IPS-18a (cell line): ENCODE data around the gene ENOX1.

Experiments used
- H3K27ac ChIP-seq: one replicate; pipeline ENCODE4 v1.5.1; 2013; ENCODE audit warnings: low read length
- H3K27me3 ChIP-seq: one replicate; pipeline ENCODE4 v1.6.1; 2013; ENCODE audit warnings: mild to moderate bottlenecking, low read length; ENCODE audit not compliant: control insufficient read depth, insufficient read depth
- H3K36me3 ChIP-seq: one replicate; pipeline ENCODE4 v1.6.1; 2013; ENCODE audit warnings: low read depth, low read length; ENCODE audit not compliant: control insufficient read depth
- H3K4me1 ChIP-seq: one replicate; pipeline ENCODE4 v1.6.1; 2013; ENCODE audit warnings: low read depth, low read length; ENCODE audit not compliant: control insufficient read depth
- H3K4me3 ChIP-seq: one replicate; pipeline ENCODE4 v1.5.1; 2013; ENCODE audit warnings: low read length
- H3K9ac ChIP-seq: one replicate; pipeline ENCODE4 v1.6.1; 2013; ENCODE audit warnings: mild to moderate bottlenecking, low read length, moderate library complexity
- H3K9me3 ChIP-seq: one replicate; pipeline ENCODE4 v1.6.1; 2013; ENCODE audit warnings: low read depth, low read length; ENCODE audit not compliant: control insufficient read depth

ENOX1 gene

GRCh38 chr13:43267916-43268315 lies 518.9 kb downstream of the ENOX1 start:
- H3K4me3 ChIP-seq = no peak overlapping the region
- no peaks in the 10 kb centered on the region for H3K9me3 ChIP-seq
- no peaks in the 10 kb centered on the region for H3K4me1 ChIP-seq
- H3K36me3 ChIP-seq = no peaks in the 10 kb centered on the region
- no peak overlapping the region for H3K9ac ChIP-seq
- no peak overlapping the region for H3K27ac ChIP-seq
- no peaks in the 10 kb centered on the region for H3K27me3 ChIP-seq

- no peak overlapping the region for H3K27ac ChIP-seq
- no peaks in the 10 kb centered on the region for H3K36me3 ChIP-seq
- H3K4me3 ChIP-seq = no peak overlapping the region
- H3K9ac ChIP-seq = no peak overlapping the region
- H3K4me1 ChIP-seq = no peaks in the 10 kb centered on the region
- H3K27me3 ChIP-seq = no peaks in the 10 kb centered on the region
- H3K9me3 ChIP-seq = no peaks in the 10 kb centered on the region
Observed at GRCh38 chr13:43266936-43267615, 519.7 kb downstream of the ENOX1 start.

- H3K9ac ChIP-seq = no peak overlapping the region
- no peak overlapping the region for H3K4me3 ChIP-seq
- no peaks in the 10 kb centered on the region for H3K27me3 ChIP-seq
- H3K27ac ChIP-seq = no peak overlapping the region
- H3K36me3 ChIP-seq = no peaks in the 10 kb centered on the region
- no peaks in the 10 kb centered on the region for H3K4me1 ChIP-seq
- no peaks in the 10 kb centered on the region for H3K9me3 ChIP-seq
Observed at GRCh38 chr13:43265028-43265427, 521.7 kb downstream of the ENOX1 start.

- Histone ChIP-seq H3K9me3 (no peaks in the 10 kb centered on the region), H3K4me1 (no peaks in the 10 kb centered on the region), H3K9ac (no peak overlapping the region), H3K27ac (no peak overlapping the region), H3K36me3 (no peaks in the 10 kb centered on the region), H3K4me3 (no peak overlapping the region), H3K27me3 (no peaks in the 10 kb centered on the region)
Observed at GRCh38 chr13:43264458-43264857, 522.3 kb downstream of the ENOX1 start.

GRCh38 chr13:43263047-43263446 lies 523.7 kb downstream of the ENOX1 start:
- no peaks in the 10 kb centered on the region for H3K27me3 ChIP-seq
- no peaks in the 10 kb centered on the region for H3K4me1 ChIP-seq
- no peak overlapping the region for H3K9ac ChIP-seq
- H3K9me3 ChIP-seq = no peaks in the 10 kb centered on the region
- H3K4me3 ChIP-seq = no peak overlapping the region
- H3K27ac ChIP-seq = no peak overlapping the region
- H3K36me3 ChIP-seq = no peaks in the 10 kb centered on the region

GRCh38 chr13:43260999-43261398 lies 525.8 kb downstream of the ENOX1 start:
- Histone ChIP-seq H3K27ac (no peak overlapping the region), H3K9me3 (no peaks in the 10 kb centered on the region), H3K27me3 (no peaks in the 10 kb centered on the region), H3K9ac (no peak overlapping the region), H3K4me3 (no peak overlapping the region), H3K4me1 (no peaks in the 10 kb centered on the region), H3K36me3 (no peaks in the 10 kb centered on the region)

GRCh38 chr13:43258771-43259170 lies 528.0 kb downstream of the ENOX1 start:
- no peak overlapping the region for H3K9ac ChIP-seq
- H3K27ac ChIP-seq = no peak overlapping the region
- H3K4me3 ChIP-seq = no peak overlapping the region
- H3K4me1 ChIP-seq = no peaks in the 10 kb centered on the region
- no peaks in the 10 kb centered on the region for H3K9me3 ChIP-seq
- no peaks in the 10 kb centered on the region for H3K36me3 ChIP-seq
- H3K27me3 ChIP-seq = no peaks in the 10 kb centered on the region

GRCh38 chr13:43257765-43258164 lies 529.0 kb downstream of the ENOX1 start:
- Histone ChIP-seq H3K4me3 (no peak overlapping the region), H3K27ac (no peak overlapping the region), H3K4me1 (no peaks in the 10 kb centered on the region), H3K27me3 (no peaks in the 10 kb centered on the region), H3K9ac (no peak overlapping the region), H3K36me3 (no peaks in the 10 kb centered on the region), H3K9me3 (no peaks in the 10 kb centered on the region)

GRCh38 chr13:43251961-43252360 lies 534.8 kb downstream of the ENOX1 start:
- no peak overlapping the region for H3K4me3 ChIP-seq
- H3K27ac ChIP-seq = no peak overlapping the region
- H3K4me1 ChIP-seq = no peaks in the 10 kb centered on the region
- no peaks in the 10 kb centered on the region for H3K27me3 ChIP-seq
- no peak overlapping the region for H3K9ac ChIP-seq
- no peaks in the 10 kb centered on the region for H3K36me3 ChIP-seq
- no peaks in the 10 kb centered on the region for H3K9me3 ChIP-seq

- Histone ChIP-seq H3K27me3 (no peaks in the 10 kb centered on the region), H3K9me3 (no peaks in the 10 kb centered on the region), H3K27ac (no peak overlapping the region), H3K4me3 (no peak overlapping the region), H3K4me1 (no peaks in the 10 kb centered on the region), H3K36me3 (no peaks in the 10 kb centered on the region), H3K9ac (no peak overlapping the region)
Observed at GRCh38 chr13:43246382-43246781, 540.4 kb downstream of the ENOX1 start.

- Histone ChIP-seq H3K9ac (no peak overlapping the region), H3K27ac (no peak overlapping the region), H3K4me1 (no peaks in the 10 kb centered on the region), H3K27me3 (no peaks in the 10 kb centered on the region), H3K36me3 (no peaks in the 10 kb centered on the region), H3K4me3 (no peak overlapping the region), H3K9me3 (no peaks in the 10 kb centered on the region)
Observed at GRCh38 chr13:43245374-43245964, 541.3 kb downstream of the ENOX1 start.

- Histone ChIP-seq H3K4me3 (no peak overlapping the region), H3K36me3 (no peaks in the 10 kb centered on the region), H3K9ac (no peak overlapping the region), H3K27ac (no peak overlapping the region), H3K4me1 (no peaks in the 10 kb centered on the region), H3K27me3 (no peaks in the 10 kb centered on the region), H3K9me3 (no peaks in the 10 kb centered on the region)
Observed at GRCh38 chr13:43244481-43244880, 542.3 kb downstream of the ENOX1 start.
